ENCODE measurements around the gene DCAF6.

DNA sequence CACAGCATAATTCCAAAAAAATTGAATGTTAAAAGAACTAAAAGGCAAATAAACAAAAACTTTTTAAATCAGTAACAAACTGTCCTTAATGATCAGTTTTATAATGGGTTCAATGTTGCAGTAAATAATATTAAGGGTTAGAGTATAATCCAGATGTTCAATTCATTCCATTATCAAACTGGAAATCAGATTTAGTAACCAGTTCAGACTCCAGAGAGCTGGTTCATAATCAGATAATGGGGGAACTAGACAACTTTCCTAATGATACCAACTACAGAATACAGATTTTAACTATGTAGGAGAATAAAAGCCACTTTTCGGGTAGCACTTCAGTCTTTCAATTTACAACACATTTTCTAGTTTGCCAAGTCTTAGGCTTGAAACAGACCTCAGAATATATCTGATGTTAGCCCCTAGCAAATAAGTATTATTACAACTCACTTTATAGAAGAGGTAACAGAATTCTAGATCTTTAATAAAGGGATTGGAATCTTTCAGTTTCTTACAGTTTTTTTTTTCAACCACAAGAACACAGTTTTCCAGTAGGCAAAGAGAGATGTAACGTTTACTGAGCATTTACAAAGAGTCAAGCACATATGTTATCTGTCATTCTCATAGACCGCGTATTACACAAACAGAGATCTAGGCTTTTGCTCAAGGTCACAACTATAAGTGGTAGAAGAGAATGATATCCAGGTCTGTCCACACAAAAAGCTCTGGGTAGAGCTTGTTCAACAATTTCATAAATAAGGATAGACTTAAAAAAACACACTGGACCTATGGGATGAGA, 1.9 kb upstream of the DCAF6 start:
- TF ChIP-seq POLR2A (IDR thresholded peaks at IDR 0.05): no peak
- TF ChIP-seq CTCF (IDR thresholded peaks at IDR 0.05): no peak

Measured in vagina (tissue), 2 donors.